Stimulated activated CD8-positive, alpha-beta memory T cell treated with anti-CD3 and anti-CD28 coated beads, Interleukin-12 subunit alpha, Interleukin-12 subunit beta, amount 100 ng/mL, for 4 hours (primary cell): ENCODE data around the gene IL1F10.

ENCODE experiments used
- DNase-seq: peaks from one replicate; pipeline ENCODE4 v3.0.0-alpha.2; 2020; ENCODE audit warnings: low read depth

IL1F10 gene

GRCh38 chr2:113058998-113059960 lies 8.5 kb upstream of the IL1F10 start, which contains the start of gene IL36RN:
TSS of gene IL36RN (plus strand) at chr2:113059198. CDS start at chr2:113059439, 241 bp downstream.
- DNase-seq = no peak

GRCh38 chr2:113060396-113060795 lies 7.4 kb upstream of the IL1F10 start:
- DNase-seq = no peak

GRCh38 chr2:113060796-113061195 lies 7.0 kb upstream of the IL1F10 start:
- no peak for DNase-seq

GRCh38 chr2:113061241-113061640 lies 6.5 kb upstream of the IL1F10 start:
- DNase-seq = no peak

GRCh38 chr2:113061896-113062770 lies 5.6 kb upstream of the IL1F10 start:
- no peak for DNase-seq

- no peak for DNase-seq
Measured at GRCh38 chr2:113064281-113064680, 3.5 kb upstream of the IL1F10 start.

GRCh38 chr2:113064898-113065297 lies 2.9 kb upstream of the IL1F10 start:
- no peak for DNase-seq

- no peak for DNase-seq
Measured at GRCh38 chr2:113068249-113068648, 479 bp downstream of the IL1F10 start.

GRCh38 chr2:113068706-113069485 lies 1.1 kb downstream of the IL1F10 start:
- no peak for DNase-seq

- no peak for DNase-seq
Measured at GRCh38 chr2:113069676-113070605, 2.2 kb downstream of the IL1F10 start.

- DNase-seq = no peak
Measured at GRCh38 chr2:113070606-113070975, 2.8 kb downstream of the IL1F10 start.

- DNase-seq = no peak
Measured at GRCh38 chr2:113072584-113072983, 4.8 kb downstream of the IL1F10 start.

- DNase-seq = no peak
Measured at GRCh38 chr2:113073325-113073834, 5.6 kb downstream of the IL1F10 start.

GRCh38 chr2:113075030-113075429 lies 7.3 kb downstream of the IL1F10 start:
- no peak for DNase-seq

- DNase-seq = no peak
Measured at GRCh38 chr2:113075600-113075999, 7.8 kb downstream of the IL1F10 start.

- DNase-seq = no peak
Measured at GRCh38 chr2:113076954-113077669, 9.3 kb downstream of the IL1F10 start.

GRCh38 chr2:113077921-113078320 lies 10.2 kb downstream of the IL1F10 start:
- DNase-seq = no peak

GRCh38 chr2:113078350-113078839 lies 10.6 kb downstream of the IL1F10 start:
- DNase-seq = no peak

GRCh38 chr2:113079131-113079530 lies 11.4 kb downstream of the IL1F10 start:
- DNase-seq = no peak

- no peak for DNase-seq
Measured at GRCh38 chr2:113080134-113080533, 12.4 kb downstream of the IL1F10 start.
